ENCODE results near the gene ASTN2. TPM values are rescaled to one million over a fixed set of nuclear protein-coding genes. Genes with fewer than 3 reads are reported as not detected.

ASTN2 gene
- total and polyA plus RNA-seq, 2 donors (not counting 3 experiments of a cell fraction or from before 2014, with no cell fraction given), result 1.0 to 1.9 TPM

DNA sequence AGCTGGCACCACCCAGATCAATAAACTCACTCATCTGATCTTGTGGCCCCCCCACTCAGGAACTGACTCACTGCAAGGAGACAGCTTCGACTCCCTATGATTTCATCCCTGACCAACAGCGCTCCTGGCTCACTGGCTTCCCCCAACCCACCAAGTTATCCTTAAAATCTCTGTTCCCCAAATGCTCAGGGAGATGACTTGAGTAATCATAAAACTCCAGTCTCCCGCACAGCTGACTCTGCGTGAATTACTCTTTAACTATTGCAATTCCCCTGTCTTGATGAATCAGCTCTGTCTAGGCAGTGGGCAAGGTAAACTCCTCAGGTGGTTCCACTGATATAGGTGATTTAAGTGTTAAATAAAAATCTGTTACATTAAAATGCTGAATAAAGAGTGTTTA lies 729.7 kb downstream of the ASTN2 start:
- intact Hi-C loops (cut with micrococcal nuclease), result no loop called here
- ChIA-PET POLR2A (no interaction called here), CTCF (interaction anchor here (1.7 kb wide), 1 partner anchor 13 kb away, joined by 3 read pairs; no protein-coding TSS in a partner anchor)
- no peak overlapping the region for H3K27ac ChIP-seq (ENCODE audit: insufficient read depth, low read depth, low read length)
- no peak overlapping the region for H2AFZ ChIP-seq (ENCODE audit: low read depth, low read length)
- H3K9me3 ChIP-seq (replicated peaks; ENCODE audit: control insufficient read depth, insufficient read depth, low read length), result no peaks in the 10 kb centered on the region
- H3K36me3 ChIP-seq (ENCODE audit: control insufficient read depth in 2 of 2, extremely low read depth in 1 of 2, insufficient read depth in 2 of 2, low read length in 2 of 2), result no peaks in the 10 kb centered on the region
- H3K4me1 ChIP-seq (ENCODE audit: control insufficient read depth, extremely low read depth, insufficient read depth, low read length), result peaks cover 11% of the 10 kb centered on the region
- FAIRE-seq, result no peak
- H3K4me3 ChIP-seq (replicated peaks in 1 of 3; ENCODE audit: insufficient read depth in 1 of 3, low read depth in 1 of 3, low read length in 3 of 3), result no peak overlapping the region
- H3K79me2 ChIP-seq (ENCODE audit: control insufficient read depth, insufficient read depth, low read length), result peaks cover 23% of the 10 kb centered on the region
- H3K4me2 ChIP-seq (ENCODE audit: insufficient read depth, low read length), result no peak overlapping the region
- H4K20me1 ChIP-seq (replicated peaks; ENCODE audit: control insufficient read depth, extremely low read depth, insufficient read depth, low read length), result no peaks in the 10 kb centered on the region
- H3K9me1 ChIP-seq (replicated peaks; ENCODE audit: control insufficient read depth, extremely low read depth, insufficient read depth, low read length), result no peaks in the 10 kb centered on the region
- H3K27me3 ChIP-seq (ENCODE audit: control insufficient read depth in 2 of 2, insufficient read depth in 2 of 2, low read length in 2 of 2), result no peaks in the 10 kb centered on the region
- no TSS peak for BruUV-seq (replicated peaks)
- no peak overlapping the region for H3K9ac ChIP-seq (replicated peaks; ENCODE audit: extremely low read depth, insufficient read depth, low read length)
- dilution Hi-C loops (cut with MboI; ENCODE audit: extremely low pct_ligation_motif_present, low sequenced_read_pairs), result no loop called here
- DNase-seq (ENCODE audit: low read depth, low spot score), result no peak
- TF ChIP-seq, protein P1, sequence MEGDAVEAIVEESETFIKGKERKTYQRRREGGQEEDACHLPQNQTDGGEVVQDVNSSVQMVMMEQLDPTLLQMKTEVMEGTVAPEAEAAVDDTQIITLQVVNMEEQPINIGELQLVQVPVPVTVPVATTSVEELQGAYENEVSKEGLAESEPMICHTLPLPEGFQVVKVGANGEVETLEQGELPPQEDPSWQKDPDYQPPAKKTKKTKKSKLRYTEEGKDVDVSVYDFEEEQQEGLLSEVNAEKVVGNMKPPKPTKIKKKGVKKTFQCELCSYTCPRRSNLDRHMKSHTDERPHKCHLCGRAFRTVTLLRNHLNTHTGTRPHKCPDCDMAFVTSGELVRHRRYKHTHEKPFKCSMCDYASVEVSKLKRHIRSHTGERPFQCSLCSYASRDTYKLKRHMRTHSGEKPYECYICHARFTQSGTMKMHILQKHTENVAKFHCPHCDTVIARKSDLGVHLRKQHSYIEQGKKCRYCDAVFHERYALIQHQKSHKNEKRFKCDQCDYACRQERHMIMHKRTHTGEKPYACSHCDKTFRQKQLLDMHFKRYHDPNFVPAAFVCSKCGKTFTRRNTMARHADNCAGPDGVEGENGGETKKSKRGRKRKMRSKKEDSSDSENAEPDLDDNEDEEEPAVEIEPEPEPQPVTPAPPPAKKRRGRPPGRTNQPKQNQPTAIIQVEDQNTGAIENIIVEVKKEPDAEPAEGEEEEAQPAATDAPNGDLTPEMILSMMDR (IDR thresholded peaks at IDR 0.05; ENCODE audit: extremely low read depth in 1 of 2, insufficient read depth in 1 of 2, low read depth in 1 of 2, low read length in 2 of 2), result no peak
- TF ChIP-seq JUN (IDR thresholded peaks at IDR 0.05; ENCODE audit: borderline replicate concordance, insufficient read depth, insufficient read length, low read depth), result no peak
- TF ChIP-seq, protein P2, sequence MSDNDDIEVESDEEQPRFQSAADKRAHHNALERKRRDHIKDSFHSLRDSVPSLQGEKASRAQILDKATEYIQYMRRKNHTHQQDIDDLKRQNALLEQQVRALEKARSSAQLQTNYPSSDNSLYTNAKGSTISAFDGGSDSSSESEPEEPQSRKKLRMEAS (IDR thresholded peaks at IDR 0.05; ENCODE audit: insufficient read depth, insufficient read length), result no peak
- TF ChIP-seq GATA2 (IDR thresholded peaks at IDR 0.05; ENCODE audit: insufficient read depth, insufficient read length, low read depth, low read length), result no peak
- no peak for TF ChIP-seq MYC (IDR thresholded peaks at IDR 0.05; ENCODE audit: low read depth, low read length)

DNA sequence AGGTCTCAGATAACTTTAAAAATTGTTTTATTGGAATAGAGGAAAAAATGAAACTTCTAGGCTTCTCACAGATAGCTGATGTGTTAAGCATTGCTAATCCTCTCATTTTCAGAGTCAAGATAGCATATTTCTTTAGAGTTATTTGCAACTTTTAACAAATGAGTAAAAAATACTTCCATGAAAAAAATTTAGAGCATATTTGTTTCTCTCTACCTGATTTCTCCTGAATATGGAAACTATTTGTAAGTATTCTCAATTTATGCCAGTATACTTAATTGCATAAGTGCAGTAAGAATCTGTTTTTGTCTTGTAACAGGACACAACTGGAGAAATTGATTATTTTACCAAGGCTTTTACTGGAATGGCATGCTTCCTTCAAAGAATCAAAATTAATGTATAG lies 731.3 kb downstream of the ASTN2 start:
- FAIRE-seq (no peak), DNase-seq (ENCODE audit: low read depth, low spot score) (no peak)
- no peaks in the 10 kb centered on the region for H3K27me3 ChIP-seq (ENCODE audit: control insufficient read depth in 2 of 2, insufficient read depth in 2 of 2, low read length in 2 of 2)
- H3K9ac ChIP-seq (replicated peaks; ENCODE audit: extremely low read depth, insufficient read depth, low read length), result no peak overlapping the region
- CTCF ChIA-PET, result no interaction called here
- dilution Hi-C loops (cut with MboI; ENCODE audit: extremely low pct_ligation_motif_present, low sequenced_read_pairs), result no loop called here
- TF ChIP-seq EZH2 (IDR thresholded peaks at IDR 0.05; ENCODE audit: borderline replicate concordance, low read depth, low read length, severe bottlenecking) (no peak), MYC (IDR thresholded peaks at IDR 0.05; ENCODE audit: low read depth, low read length) (no peak), POLR2A (IDR thresholded peaks at IDR 0.05; ENCODE audit: low read depth, low read length) (no peak), POLR2AphosphoS5 (IDR thresholded peaks at IDR 0.05; ENCODE audit: insufficient read depth, low read depth, low read length) (no peak), FOS (IDR thresholded peaks at IDR 0.05; ENCODE audit: borderline replicate concordance, insufficient read depth, low read length) (no peak), GATA2 (IDR thresholded peaks at IDR 0.05; ENCODE audit: insufficient read depth, insufficient read length, low read depth, low read length) (no peak), JUN (IDR thresholded peaks at IDR 0.05; ENCODE audit: borderline replicate concordance, insufficient read depth, insufficient read length, low read depth) (no peak)
- TF ChIP-seq, protein P1 (IDR thresholded peaks at IDR 0.05; ENCODE audit: extremely low read depth in 1 of 2, insufficient read depth in 1 of 2, low read depth in 1 of 2, low read length in 2 of 2), result no peak
- TF ChIP-seq, protein P2 (IDR thresholded peaks at IDR 0.05; ENCODE audit: insufficient read depth, insufficient read length), result no peak
- no peak overlapping the region for H3K27ac ChIP-seq (ENCODE audit: insufficient read depth, low read depth, low read length)
- no peak overlapping the region for H3K4me3 ChIP-seq (replicated peaks in 1 of 3; ENCODE audit: insufficient read depth in 1 of 3, low read depth in 1 of 3, low read length in 3 of 3)
- H3K4me2 ChIP-seq (ENCODE audit: insufficient read depth, low read length), result no peak overlapping the region
- H4K20me1 ChIP-seq (replicated peaks; ENCODE audit: control insufficient read depth, extremely low read depth, insufficient read depth, low read length), result no peaks in the 10 kb centered on the region
- no TSS peak for BruUV-seq (replicated peaks)
- no peaks in the 10 kb centered on the region for H3K9me3 ChIP-seq (replicated peaks; ENCODE audit: control insufficient read depth, insufficient read depth, low read length)
- H3K79me2 ChIP-seq (ENCODE audit: control insufficient read depth, insufficient read depth, low read length), result peaks cover 11% of the 10 kb centered on the region
- H3K36me3 ChIP-seq (ENCODE audit: control insufficient read depth in 2 of 2, extremely low read depth in 1 of 2, insufficient read depth in 2 of 2, low read length in 2 of 2), result no peaks in the 10 kb centered on the region
- POLR2A ChIA-PET, result no interaction called here
- no peaks in the 10 kb centered on the region for H3K9me1 ChIP-seq (replicated peaks; ENCODE audit: control insufficient read depth, extremely low read depth, insufficient read depth, low read length)
- H3K4me1 ChIP-seq (ENCODE audit: control insufficient read depth, extremely low read depth, insufficient read depth, low read length), result peaks cover 11% of the 10 kb centered on the region
- no peak overlapping the region for H2AFZ ChIP-seq (ENCODE audit: low read depth, low read length)
- intact Hi-C loops (cut with micrococcal nuclease), result no loop called here

Measured in endothelial cell of umbilical vein (primary cell).